ENCODE measurements around the gene CTU1.
A peak's percentile ranks its signal among the peaks of the same experiment; 100 is the strongest.

CTU1 gene

DNA sequence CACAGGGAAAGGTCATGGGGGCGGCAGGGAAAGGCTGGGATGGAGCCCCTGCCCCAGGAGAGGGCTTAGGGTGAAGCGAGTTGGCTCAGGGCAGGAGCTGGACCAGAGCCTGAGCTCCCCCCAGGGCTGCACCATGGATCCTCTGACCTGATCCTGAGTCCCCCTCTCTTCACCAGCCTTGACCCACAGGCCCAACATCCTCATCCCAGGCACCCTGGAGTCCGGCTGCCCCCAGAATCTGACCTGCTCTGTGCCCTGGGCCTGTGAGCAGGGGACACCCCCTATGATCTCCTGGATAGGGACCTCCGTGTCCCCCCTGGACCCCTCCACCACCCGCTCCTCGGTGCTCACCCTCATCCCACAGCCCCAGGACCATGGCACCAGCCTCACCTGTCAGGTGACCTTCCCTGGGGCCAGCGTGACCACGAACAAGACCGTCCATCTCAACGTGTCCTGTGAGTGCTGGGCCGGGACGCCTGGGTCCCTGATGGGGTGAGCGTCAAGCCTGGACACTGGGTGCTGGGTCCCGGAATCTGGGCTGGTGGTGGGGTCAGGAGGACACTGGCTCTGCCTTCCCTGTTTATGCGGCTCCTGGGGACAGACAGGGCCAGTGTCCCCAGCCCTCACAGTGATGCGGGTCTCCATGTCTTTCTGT, 17.3 kb upstream of the CTU1 start:
- Mint-ChIP-seq H3K4me3 (peak overlapping the region; percentile 81 to 86), H3K9me3 (no peaks in the 10 kb centered on the region), H3K4me1 (ENCODE audit: low read depth in 2 of 2) (peaks cover 71 to 74% of the 10 kb centered on the region in 2 donors), H3K36me3 (ENCODE audit: insufficient read depth) (peaks cover 16% of the 10 kb centered on the region), H3K27ac (peak overlapping the region; percentile 73 to 93), H3K27me3 (no peaks in the 10 kb centered on the region)
- ATAC-seq (replicated peaks) (no peak), DNase-seq (no peak)

DNA sequence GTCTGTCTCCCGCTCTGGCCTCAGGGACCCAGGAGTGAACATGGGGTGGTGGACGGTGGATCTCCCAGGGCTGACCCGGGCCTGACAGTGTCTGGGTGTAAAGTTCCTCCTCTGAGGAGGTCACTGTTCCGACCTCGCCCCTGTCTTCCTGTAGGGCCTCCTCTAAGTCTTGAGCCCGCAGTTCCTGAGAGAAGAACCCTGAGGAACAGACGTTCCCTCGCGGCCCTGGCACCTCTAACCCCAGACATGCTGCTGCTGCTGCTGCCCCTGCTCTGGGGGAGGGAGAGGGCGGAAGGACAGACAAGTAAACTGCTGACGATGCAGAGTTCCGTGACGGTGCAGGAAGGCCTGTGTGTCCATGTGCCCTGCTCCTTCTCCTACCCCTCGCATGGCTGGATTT, 16.5 kb upstream of the CTU1 start, which contains the start of gene SIGLEC9:
TSS of gene SIGLEC9 (plus strand) at position 178 of the 400 bp plus-strand sequence. CDS start at position 247, 69 bp downstream.
- Mint-ChIP-seq H3K36me3 (ENCODE audit: insufficient read depth) (peaks cover 14% of the 10 kb centered on the region), H3K9me3 (no peaks in the 10 kb centered on the region), H3K27ac (peak within 1 kb of the TSS; percentile 87 to 93), H3K27me3 (no peaks in the 10 kb centered on the region), H3K4me3 (peak within 1 kb of the TSS; percentile 81 to 86), H3K4me1 (ENCODE audit: low read depth in 2 of 2) (peaks cover 69 to 70% of the 10 kb centered on the region in 2 donors)
- ATAC-seq (replicated peaks) (no peak), DNase-seq (no peak)

DNA sequence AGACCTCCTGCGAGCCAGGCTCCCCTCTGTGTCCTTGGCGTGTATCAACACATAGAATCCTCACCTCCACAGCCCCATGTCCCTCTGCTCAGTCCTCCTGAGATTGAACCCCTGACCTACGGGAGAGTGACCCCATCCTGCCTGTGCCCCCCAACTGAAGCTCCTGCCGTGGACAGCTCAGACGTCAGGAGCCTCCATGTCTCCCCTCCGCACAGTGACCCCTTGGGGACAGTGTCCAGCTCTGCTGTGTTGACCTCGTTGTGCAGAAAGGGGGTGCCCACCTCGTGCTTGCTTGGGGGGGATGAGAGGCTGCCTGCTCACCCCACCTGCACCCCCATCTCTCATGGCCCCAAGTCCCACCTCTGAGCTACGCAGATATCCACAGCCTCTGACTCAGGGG, 16.0 kb upstream of the CTU1 start:
- H3K36me3 Mint-ChIP-seq (ENCODE audit: insufficient read depth) = peaks cover 14% of the 10 kb centered on the region
- ATAC-seq (replicated peaks) (no peak), DNase-seq (no peak)
- H3K27me3 Mint-ChIP-seq = no peaks in the 10 kb centered on the region
- H3K27ac Mint-ChIP-seq = peak overlapping the region; percentile 73 to 93
- H3K4me1 Mint-ChIP-seq (ENCODE audit: low read depth in 2 of 2) = peaks cover 71 to 72% of the 10 kb centered on the region in 2 donors
- peak overlapping the region; percentile 81 to 86 for H3K4me3 Mint-ChIP-seq
- no peaks in the 10 kb centered on the region for H3K9me3 Mint-ChIP-seq

DNA sequence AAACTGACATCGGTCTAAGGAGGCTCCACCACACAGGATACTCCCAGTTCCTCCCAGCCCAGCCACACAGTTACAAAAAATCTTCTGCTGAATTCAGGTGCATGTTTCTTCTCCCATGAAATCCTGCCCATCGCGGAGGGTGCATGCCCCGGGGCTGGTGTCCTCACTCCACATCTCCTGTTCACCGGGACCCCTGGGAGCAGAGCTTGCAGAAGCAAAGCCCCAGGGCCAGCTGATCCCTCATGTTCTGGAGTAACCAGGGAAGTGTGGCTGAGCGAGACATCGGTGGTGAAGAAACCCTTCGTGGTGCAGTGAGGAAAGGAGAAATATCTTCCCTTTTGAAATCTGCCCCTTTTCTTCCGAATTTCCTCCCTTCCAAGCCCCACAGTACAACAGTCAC, 15.6 kb upstream of the CTU1 start:
- Mint-ChIP-seq H3K9me3 (no peaks in the 10 kb centered on the region), H3K27me3 (no peaks in the 10 kb centered on the region), H3K36me3 (ENCODE audit: insufficient read depth) (peaks cover 11% of the 10 kb centered on the region), H3K4me1 (ENCODE audit: low read depth in 2 of 2) (peaks cover 72 to 73% of the 10 kb centered on the region in 2 donors), H3K27ac (peak overlapping the region; percentile 87 to 93), H3K4me3 (peak overlapping the region; percentile 81 to 86)
- ATAC-seq (replicated peaks) = no peak
- DNase-seq = no peak

DNA sequence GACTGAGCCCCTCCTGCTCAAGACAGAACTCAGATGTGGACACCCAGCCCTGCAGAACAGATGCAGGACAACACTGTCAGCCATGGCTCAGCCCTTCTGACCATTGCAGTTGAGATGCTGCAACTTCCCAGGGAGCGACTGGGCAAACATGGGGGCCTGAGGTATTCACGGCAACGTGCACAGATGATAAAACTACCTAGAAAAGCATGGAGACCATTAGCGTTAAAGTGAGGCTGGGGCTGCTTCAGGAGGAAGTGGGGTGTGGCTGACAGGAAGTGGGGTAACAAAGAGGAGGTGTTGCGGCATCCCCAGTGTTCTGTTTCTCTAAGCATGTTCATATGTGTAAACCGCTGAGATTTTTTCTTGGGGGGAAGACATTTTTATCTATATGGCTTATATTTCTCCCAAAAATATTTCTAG, 15.2 kb upstream of the CTU1 start:
- ATAC-seq (replicated peaks) (peak; percentile 95), DNase-seq (peak; percentile 45 to 53 (median 51))
- Mint-ChIP-seq H3K36me3 (ENCODE audit: insufficient read depth) (peaks cover 9% of the 10 kb centered on the region), H3K27me3 (no peaks in the 10 kb centered on the region), H3K27ac (peak overlapping the region; percentile 87 to 93), H3K9me3 (no peaks in the 10 kb centered on the region), H3K4me1 (ENCODE audit: low read depth in 2 of 2) (peaks cover 70% of the 10 kb centered on the region in 2 donors), H3K4me3 (peak overlapping the region; percentile 81 to 86)

DNA sequence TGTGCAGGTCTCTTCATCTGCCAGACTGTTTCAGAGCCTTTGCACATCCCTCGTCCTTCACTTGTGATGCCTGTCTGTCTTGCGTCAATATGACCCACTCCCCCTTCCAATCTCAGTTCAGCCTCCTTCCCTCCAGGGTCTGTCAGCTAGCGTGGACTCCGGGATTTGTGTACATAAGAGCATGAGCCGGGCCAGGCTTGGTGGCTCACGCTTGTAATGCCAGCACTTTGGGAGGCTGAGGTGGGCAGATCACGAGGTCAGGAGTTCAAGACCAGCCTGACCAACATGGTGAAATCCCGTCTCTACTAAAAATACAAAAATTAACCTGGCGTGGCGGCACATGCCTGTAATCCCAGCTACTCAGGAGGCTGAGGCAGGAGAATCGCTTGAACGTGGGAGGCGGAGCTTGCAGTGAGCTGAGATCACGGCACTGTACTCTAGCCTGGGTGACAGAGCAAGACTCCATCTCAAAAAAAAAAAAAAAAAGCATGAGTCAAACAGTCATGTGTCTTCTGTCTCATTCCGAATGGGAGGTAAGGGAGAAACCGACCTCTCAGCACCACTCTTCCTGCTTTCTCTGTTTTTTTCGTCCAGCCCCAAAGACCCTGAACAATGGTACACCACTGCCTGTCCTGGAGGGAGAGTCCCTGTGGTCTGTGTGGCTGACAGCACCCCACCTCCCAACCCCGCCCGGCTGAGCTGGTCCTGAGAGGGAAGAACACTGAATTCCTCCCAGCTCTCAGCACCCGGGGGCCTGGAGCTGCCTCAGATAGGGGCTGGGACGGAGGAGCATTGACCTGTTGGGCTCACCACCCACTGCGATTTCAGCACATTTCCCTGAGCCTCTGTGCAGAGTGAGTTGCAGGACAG, 14.1 kb upstream of the CTU1 start:
- peaks cover 65 to 67% of the 10 kb centered on the region in 2 donors for H3K4me1 Mint-ChIP-seq (ENCODE audit: low read depth in 2 of 2)
- peak; percentile 20 for ATAC-seq (replicated peaks)

DNA sequence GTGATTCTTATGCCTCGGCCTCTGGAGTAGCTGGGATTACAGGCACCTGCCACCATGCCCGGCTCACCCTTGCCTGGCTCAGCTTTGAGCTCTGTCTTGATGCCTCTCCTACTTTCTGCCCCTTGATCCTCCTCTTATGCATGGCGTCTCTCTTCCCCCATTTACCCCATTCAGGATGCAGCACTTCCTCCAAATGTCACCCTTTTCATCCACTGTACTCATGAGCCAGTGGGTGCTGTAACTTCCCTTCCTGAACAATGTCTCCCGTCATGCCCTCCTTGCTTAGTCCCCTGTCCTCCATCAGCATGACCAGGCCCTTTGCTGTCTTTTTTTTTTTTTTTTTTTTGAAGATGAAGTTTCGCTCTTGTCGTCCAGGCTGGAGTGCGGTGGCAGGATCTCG, 13.0 kb upstream of the CTU1 start:
- peaks cover 9% of the 10 kb centered on the region for H3K36me3 Mint-ChIP-seq (ENCODE audit: insufficient read depth)
- H3K27me3 Mint-ChIP-seq = no peaks in the 10 kb centered on the region
- no peak for ATAC-seq (replicated peaks)
- peak overlapping the region; percentile 81 to 86 for H3K4me3 Mint-ChIP-seq
- H3K4me1 Mint-ChIP-seq (ENCODE audit: low read depth in 2 of 2) = peaks cover 63 to 70% of the 10 kb centered on the region in 2 donors
- no peaks in the 10 kb centered on the region for H3K9me3 Mint-ChIP-seq
- peak overlapping the region; percentile 8 to 87 for H3K27ac Mint-ChIP-seq
- DNase-seq = no peak

More for the DNA sequence above, 14.1 kb upstream of the CTU1 start:
- no peak for DNase-seq
- H3K36me3 Mint-ChIP-seq (ENCODE audit: insufficient read depth) = peaks cover 9% of the 10 kb centered on the region
- peak overlapping the region; percentile 81 to 86 for H3K4me3 Mint-ChIP-seq
- H3K27ac Mint-ChIP-seq = peak overlapping the region; percentile 87 to 93
- H3K27me3 Mint-ChIP-seq = no peaks in the 10 kb centered on the region
- no peaks in the 10 kb centered on the region for H3K9me3 Mint-ChIP-seq

DNA sequence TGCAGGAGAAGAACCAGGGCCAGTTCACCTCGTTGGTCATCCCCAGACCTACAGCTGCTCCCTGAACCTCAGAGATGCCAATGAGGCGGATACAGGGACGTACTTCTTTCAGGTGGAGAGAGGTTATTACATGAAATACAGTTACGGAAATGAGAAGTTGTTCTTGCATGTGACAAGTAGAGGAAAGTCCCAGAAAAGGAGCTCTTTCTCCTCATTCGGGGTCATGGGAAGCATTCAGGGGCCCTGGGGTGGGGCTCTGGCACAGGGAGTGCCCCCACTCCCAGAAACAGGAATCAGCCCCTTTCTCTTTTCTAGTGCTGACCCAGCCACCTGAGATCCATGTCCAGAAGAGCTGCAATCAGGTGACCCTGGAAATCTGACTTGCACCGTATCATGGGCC, 12.0 kb upstream of the CTU1 start:
- H3K9me3 Mint-ChIP-seq = no peaks in the 10 kb centered on the region
- peaks cover 65 to 80% of the 10 kb centered on the region in 2 donors for H3K4me1 Mint-ChIP-seq (ENCODE audit: low read depth in 2 of 2)
- peak overlapping the region; percentile 38 to 72 for H3K27ac Mint-ChIP-seq
- peak overlapping the region in 1 of 2 donors; percentile 14 for H3K4me3 Mint-ChIP-seq
- H3K36me3 Mint-ChIP-seq (ENCODE audit: insufficient read depth) = peaks cover 9% of the 10 kb centered on the region
- no peak for DNase-seq
- no peak for ATAC-seq (replicated peaks)
- H3K27me3 Mint-ChIP-seq = no peaks in the 10 kb centered on the region

DNA sequence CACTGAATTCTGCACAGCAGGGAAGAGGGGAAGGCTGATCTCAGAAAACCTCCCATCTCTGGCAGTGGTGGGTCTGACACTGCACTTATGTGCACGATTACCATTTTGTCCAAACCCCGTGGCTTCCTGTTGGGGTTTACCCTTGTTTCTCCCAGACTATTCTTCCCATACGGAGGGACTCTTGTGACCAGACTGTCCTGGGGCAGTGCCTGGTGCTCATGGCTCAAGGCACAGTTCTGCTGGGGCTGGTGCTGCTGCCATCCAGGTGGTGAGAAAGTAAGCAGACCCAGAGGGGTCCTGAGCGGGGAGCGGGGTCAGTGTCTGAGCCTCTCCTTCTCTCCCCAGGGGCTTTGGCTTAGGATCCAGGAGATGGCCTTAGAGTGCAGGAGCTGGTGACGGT, 11.4 kb upstream of the CTU1 start:
- Mint-ChIP-seq H3K4me1 (ENCODE audit: low read depth in 2 of 2) (peaks cover 65 to 78% of the 10 kb centered on the region in 2 donors), H3K9me3 (no peaks in the 10 kb centered on the region)
- no peak for ATAC-seq (replicated peaks)

DNA sequence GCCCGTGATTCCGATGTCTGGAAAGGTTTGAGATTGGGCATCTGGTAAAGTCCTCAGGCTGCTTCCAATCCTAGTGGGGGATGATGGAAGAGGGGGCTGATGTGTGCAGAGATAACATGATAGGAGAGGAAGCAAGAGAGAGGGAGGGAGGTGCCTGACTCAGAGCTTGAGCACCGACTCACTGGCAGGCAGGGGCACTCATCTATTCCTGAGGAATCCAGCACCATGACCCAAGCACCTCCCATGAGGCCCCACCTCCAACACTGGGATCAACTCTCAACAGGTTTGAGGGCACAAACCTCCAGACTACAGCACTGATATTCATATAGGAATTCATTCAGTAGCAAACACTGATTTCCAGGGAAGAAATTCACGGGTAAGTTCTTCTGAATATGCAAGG, 10.9 kb upstream of the CTU1 start:
- Mint-ChIP-seq H3K36me3 (ENCODE audit: insufficient read depth) (peaks cover 5% of the 10 kb centered on the region), H3K27me3 (no peaks in the 10 kb centered on the region), H3K27ac (peak overlapping the region; percentile 67 to 72), H3K9me3 (no peaks in the 10 kb centered on the region), H3K4me3 (no peak overlapping the region), H3K4me1 (ENCODE audit: low read depth in 2 of 2) (peaks cover 66 to 79% of the 10 kb centered on the region in 2 donors)
- DNase-seq = no peak
- ATAC-seq (replicated peaks) = no peak

More for the DNA sequence above, 11.4 kb upstream of the CTU1 start:
- H3K27me3 Mint-ChIP-seq = no peaks in the 10 kb centered on the region
- H3K36me3 Mint-ChIP-seq (ENCODE audit: insufficient read depth) = peaks cover 5% of the 10 kb centered on the region
- no peak overlapping the region for H3K4me3 Mint-ChIP-seq
- no peak for DNase-seq
- H3K27ac Mint-ChIP-seq = peak overlapping the region; percentile 38 to 72

DNA sequence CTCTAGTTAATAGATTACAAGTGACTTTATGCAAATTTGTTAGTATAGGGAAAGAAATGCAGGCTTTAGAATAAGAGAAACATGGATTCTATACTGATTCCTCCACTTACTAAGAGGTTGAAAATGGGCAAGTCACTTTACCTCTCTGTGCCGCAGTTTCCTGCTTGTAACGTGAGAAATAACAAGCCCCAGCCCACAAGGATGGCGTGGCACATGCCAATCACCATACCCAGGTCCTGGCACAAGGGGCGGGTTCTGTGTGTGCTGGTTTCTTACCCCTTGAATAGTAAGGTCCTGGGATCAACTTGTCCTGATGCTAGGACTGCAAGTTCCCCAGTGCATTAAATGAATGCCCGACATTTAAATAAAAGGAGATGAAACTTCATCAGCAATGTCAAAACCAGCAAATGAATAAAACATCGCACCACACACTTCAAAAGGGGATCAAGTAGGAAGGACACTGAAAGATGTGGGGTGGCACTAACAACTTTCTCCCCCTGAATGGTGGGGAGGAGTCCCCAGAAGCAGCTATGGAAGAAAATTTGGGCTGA, 8.6 kb upstream of the CTU1 start:
- Mint-ChIP-seq H3K36me3 (ENCODE audit: insufficient read depth) (no peaks in the 10 kb centered on the region), H3K4me1 (ENCODE audit: low read depth in 2 of 2) (peaks cover 46 to 59% of the 10 kb centered on the region in 2 donors), H3K27ac (peak overlapping the region; percentile 68 to 79), H3K4me3 (peak overlapping the region; percentile 56 to 58), H3K9me3 (no peaks in the 10 kb centered on the region), H3K27me3 (no peaks in the 10 kb centered on the region)
- ATAC-seq (replicated peaks) (peak; percentile 87), DNase-seq (peak in 1 of 3 experiments; percentile 22)

DNA sequence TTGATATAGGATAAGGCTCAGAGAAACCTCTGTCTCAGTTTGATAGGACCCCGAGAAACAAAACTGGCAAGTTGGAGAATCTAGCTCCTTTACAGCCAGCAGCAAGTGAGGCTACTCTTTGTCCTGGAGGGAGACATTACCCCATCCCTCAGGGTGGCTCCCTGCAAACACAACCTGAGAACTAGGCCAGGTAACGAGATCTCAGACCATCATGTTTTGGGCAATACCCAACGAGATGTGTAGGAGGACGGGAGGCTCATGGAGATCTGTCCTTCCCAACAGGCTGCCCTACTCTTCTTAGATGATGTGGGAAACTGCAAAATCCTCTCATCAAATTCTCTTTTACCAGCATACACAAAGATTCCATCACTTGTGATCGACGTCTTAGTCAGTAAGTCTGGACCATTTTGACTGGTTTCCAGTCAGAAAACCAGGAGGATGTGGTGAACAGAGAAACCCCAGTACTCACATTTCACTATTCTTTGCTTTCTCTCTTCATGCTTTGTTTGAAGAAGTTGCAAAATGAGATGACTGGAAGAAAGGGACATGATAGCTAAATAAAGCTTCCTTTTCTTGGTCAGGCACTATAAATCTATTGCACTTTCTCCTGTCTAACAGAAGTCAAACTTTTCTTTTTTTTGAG, 6.0 kb upstream of the CTU1 start:
- Mint-ChIP-seq H3K9me3 (no peaks in the 10 kb centered on the region), H3K27ac (peak overlapping the region in 1 of 2 donors; percentile 63), H3K4me3 (peak overlapping the region; percentile 56 to 65), H3K4me1 (ENCODE audit: low read depth in 2 of 2) (peaks cover 34 to 42% of the 10 kb centered on the region in 2 donors), H3K36me3 (ENCODE audit: insufficient read depth) (no peaks in the 10 kb centered on the region), H3K27me3 (no peaks in the 10 kb centered on the region)
- DNase-seq (no peak), ATAC-seq (replicated peaks) (peak; percentile 74)

DNA sequence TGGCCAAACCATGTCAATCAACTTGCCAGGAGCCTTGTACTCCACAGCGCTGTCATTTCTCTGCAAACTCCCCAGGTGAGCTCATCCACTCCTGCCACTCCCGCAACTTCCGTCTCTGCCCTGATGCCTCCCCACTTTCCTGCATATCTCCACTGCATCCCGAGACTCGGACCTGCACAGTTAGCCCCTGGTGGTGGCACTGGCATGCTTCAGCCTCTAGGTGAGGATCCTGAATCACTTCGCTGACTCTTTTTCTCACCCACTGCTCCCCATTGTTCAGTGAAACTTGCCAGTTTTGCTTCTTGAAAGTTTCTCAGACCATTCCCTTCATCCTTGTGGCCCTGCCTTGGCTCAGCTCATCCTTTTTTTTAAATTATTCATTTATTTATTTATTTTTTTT, 3.4 kb upstream of the CTU1 start:
- Mint-ChIP-seq H3K9me3 (no peaks in the 10 kb centered on the region), H3K36me3 (ENCODE audit: insufficient read depth) (peaks cover 9% of the 10 kb centered on the region), H3K27ac (no peak overlapping the region), H3K27me3 (no peaks in the 10 kb centered on the region), H3K4me1 (ENCODE audit: low read depth in 2 of 2) (peaks cover 42 to 48% of the 10 kb centered on the region in 2 donors), H3K4me3 (no peak overlapping the region)
- DNase-seq (no peak), ATAC-seq (replicated peaks) (no peak)

Data from effector memory CD8-positive, alpha-beta T cell (primary cell).